GM12891 (cell line): Measurements from ENCODE around the gene SAMHD1.

ENCODE experiments used
- PAX5 ChIP-seq: IDR thresholded peaks from 2 replicates; pipeline ENCODE4 v1.6.1; 2011; ENCODE audit warnings: low read length, moderate library complexity, mild to moderate bottlenecking; ENCODE audit not compliant: insufficient read depth, severe bottlenecking
- POLR2A ChIP-seq: IDR thresholded peaks from 2 replicates; pipeline ENCODE4 v1.6.1; 2011; ENCODE audit warnings: low read depth, low read length, control low read depth
- POLR2AphosphoS5 ChIP-seq: IDR thresholded peaks from 2 replicates; pipeline ENCODE4 v1.6.1; 2011; ENCODE audit warnings: low read depth, low read length, control low read depth
- POU2F2 ChIP-seq: IDR thresholded peaks from 2 replicates; pipeline ENCODE4 v1.6.1; 2011; ENCODE audit warnings: low read depth, mild to moderate bottlenecking, control low read depth, low read length, moderate library complexity
- SPI1 ChIP-seq: IDR thresholded peaks from 2 replicates; pipeline ENCODE4 v1.6.1; 2011; ENCODE audit warnings: low read depth, low read length, control low read depth
- TAF1 ChIP-seq: IDR thresholded peaks from 2 replicates; pipeline ENCODE4 v1.6.1; 2011; ENCODE audit warnings: low read depth, low read length, control low read depth

DNA sequence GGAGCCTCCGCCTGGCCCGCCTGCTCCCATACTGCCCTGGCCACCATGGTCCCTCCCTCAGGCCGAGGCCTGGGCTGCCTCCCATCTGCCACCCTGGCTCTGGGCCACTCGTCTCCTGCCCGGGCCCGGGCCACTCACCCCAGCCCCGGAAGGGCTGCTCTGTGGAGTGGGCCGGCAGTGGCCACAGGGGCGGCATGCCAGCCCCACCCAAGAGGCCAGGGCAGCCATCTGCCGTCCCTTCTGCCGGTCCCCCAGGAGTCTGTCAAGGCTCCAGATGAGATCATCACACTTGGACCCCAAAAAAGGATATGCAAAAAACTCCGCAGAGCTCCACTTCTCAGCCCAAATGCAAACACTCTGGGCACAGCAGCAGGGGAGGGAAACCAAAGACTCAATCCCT is 99.3 kb downstream of the SAMHD1 start:
- TF ChIP-seq SPI1 (no peak), POLR2A (no peak), PAX5 (no peak), TAF1 (no peak), POLR2AphosphoS5 (no peak), POU2F2 (no peak)
